GM12875 (cell line): ENCODE results near the gene VPS9D1.
"Not testable (repeated sequence)": the region's sequence is repeated elsewhere in the genome, so short reads cannot be mapped to it uniquely, and the experiment has no call there.

ENCODE experiments used
- H3K4me3 ChIP-seq: one replicate; pipeline ENCODE4 v1.5.1; 2011; ENCODE audit warnings: low read depth, low read length, control low read depth
- CTCF ChIP-seq: IDR thresholded peaks from 2 replicates; pipeline ENCODE4 v1.5.1; 2011; ENCODE audit warnings: low read depth, mild to moderate bottlenecking, control low read depth, inconsistent platforms, low read length, moderate library complexity, borderline replicate concordance; ENCODE audit not compliant: insufficient read depth

Gene VPS9D1

GRCh38 chr16:89695875-89696669 lies 24.6 kb downstream of the VPS9D1 start:
- H3K4me3 ChIP-seq = no peak overlapping the region
- TF ChIP-seq CTCF = no peak

GRCh38 chr16:89695086-89695874 lies 25.4 kb downstream of the VPS9D1 start:
- no peak for TF ChIP-seq CTCF
- no peak overlapping the region for H3K4me3 ChIP-seq

GRCh38 chr16:89694784-89695085 lies 26.0 kb downstream of the VPS9D1 start:
- not testable (repeated sequence) for H3K4me3 ChIP-seq

- H3K4me3 ChIP-seq = no peak overlapping the region
- no peak for TF ChIP-seq CTCF
These were observed 26.5 kb downstream of the VPS9D1 start for GRCh38 chr16:89693931-89694783.

GRCh38 chr16:89693289-89693731 lies 27.4 kb downstream of the VPS9D1 start:
- H3K4me3 ChIP-seq = no peak overlapping the region
- TF ChIP-seq CTCF = no peak

- H3K4me3 ChIP-seq = no peak overlapping the region
- no peak for TF ChIP-seq CTCF
These were observed 28.6 kb downstream of the VPS9D1 start for GRCh38 chr16:89691986-89692569.

- H3K4me3 ChIP-seq = no peak overlapping the region
- no peak for TF ChIP-seq CTCF
These were observed 29.3 kb downstream of the VPS9D1 start for GRCh38 chr16:89691231-89691985.
